IMR-90 (cell line): ENCODE measurements around the gene GAREM2.

Source experiments
- CTCF ChIP-seq: conservative IDR thresholded peaks from 2 replicates; pipeline ENCODE4 v1.5.1; 2012; ENCODE audit warnings: mild to moderate bottlenecking, low read depth, low read length, improper control_type of control experiment
- ELK1 ChIP-seq: fragments of 150-350 bp; IDR thresholded peaks from 2 replicates; pipeline ENCODE4 v1.6.1; 2016; ENCODE audit warnings: low read depth, mild to moderate bottlenecking, low read length, moderate library complexity, borderline replicate concordance
- MAFK ChIP-seq: IDR thresholded peaks from 2 replicates; pipeline ENCODE4 v1.6.1; 2012; ENCODE audit warnings: low read depth, low read length, improper control_type of control experiment
- NFE2L2 ChIP-seq: fragments of 150-350 bp; IDR thresholded peaks from 2 replicates; pipeline ENCODE4 v1.6.1; 2016; ENCODE audit warnings: low read depth, mild to moderate bottlenecking, low read length
- POLR2A ChIP-seq: IDR thresholded peaks from 2 replicates; pipeline ENCODE4 v1.6.1; 2012; ENCODE audit warnings: mild to moderate bottlenecking, low read depth, low read length
- RAD21 ChIP-seq: IDR thresholded peaks from 2 replicates; pipeline ENCODE4 v1.6.1; 2012; ENCODE audit warnings: low read length, improper control_type of control experiment
- USF2 ChIP-seq: fragments of 150-350 bp; IDR thresholded peaks from 2 replicates; pipeline ENCODE4 v1.6.1; 2017; ENCODE audit warnings: mild to moderate bottlenecking, antibody characterized with exemption, low read length, low read depth

- TF ChIP-seq CTCF (no peak), MAFK (no peak), POLR2A (no peak), RAD21 (no peak), NFE2L2 (no peak), USF2 (no peak), ELK1 (no peak)
These were observed 14.2 kb downstream of the GAREM2 start for GRCh38 chr2:26187114-26187513.
